Activated T-cell treated with anti-CD3 and anti-CD28 coated beads, Interleukin-2, amount 50 U/mL, for 1 hour (primary cell): ENCODE results near the gene FAM222B.

Experiments used
- DNase-seq: peaks from one replicate; pipeline ENCODE4 v3.0.0-alpha.2; 2020

The FAM222B gene

DNA sequence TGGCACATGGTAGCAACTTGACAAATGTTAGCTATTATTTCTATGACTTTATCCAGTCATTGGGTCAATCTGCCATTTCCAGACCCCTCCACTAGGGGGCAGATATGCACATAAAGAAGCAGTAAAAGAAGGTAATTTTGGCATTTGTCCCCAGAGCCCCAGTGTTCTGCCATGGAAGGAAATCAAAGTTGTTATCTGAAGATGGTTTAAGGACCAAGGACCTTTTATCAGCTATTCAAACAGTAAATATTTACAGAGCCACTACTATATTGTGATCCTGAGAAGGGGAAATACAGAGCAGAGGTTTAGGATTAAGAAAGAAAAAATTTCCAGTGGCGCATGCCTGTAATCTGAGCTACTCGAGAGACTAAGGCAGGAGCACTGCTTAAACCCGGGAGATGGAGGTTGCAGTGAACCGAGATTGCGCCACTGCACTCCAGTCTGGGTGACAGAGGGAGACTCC, 78.8 kb downstream of the FAM222B start:
- peak; percentile 70 for DNase-seq

DNA sequence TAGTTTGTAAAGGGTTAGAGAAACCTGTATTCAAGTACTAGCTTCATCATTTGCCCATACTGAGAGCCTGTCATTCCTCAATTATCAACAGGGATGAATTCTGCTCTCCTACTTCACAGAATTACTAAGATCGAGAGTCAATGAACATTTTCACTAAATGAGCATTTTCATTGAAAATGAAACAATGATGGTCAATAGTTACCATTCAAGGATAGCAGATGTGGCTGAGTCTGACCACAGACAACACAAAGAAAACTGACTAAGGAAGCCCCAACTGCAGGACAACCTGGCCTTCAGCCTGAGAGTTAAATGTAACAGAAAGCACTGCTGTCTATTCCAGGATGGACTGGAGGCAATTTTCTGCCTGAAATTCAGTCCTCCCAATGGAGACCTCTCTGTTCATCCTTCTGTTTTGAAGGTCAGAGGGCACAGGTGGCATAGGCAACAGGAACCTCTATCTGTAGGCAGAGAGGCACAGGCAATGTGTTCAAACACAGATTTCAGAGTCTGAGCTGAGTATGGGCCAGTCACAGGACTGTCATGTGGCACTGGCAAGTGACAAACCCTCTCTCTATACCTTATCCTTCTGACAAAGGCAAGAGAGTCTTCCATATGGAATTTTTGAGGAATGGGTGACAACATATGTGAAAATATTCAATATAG, 79.3 kb downstream of the FAM222B start:
- DNase-seq: no peak

DNA sequence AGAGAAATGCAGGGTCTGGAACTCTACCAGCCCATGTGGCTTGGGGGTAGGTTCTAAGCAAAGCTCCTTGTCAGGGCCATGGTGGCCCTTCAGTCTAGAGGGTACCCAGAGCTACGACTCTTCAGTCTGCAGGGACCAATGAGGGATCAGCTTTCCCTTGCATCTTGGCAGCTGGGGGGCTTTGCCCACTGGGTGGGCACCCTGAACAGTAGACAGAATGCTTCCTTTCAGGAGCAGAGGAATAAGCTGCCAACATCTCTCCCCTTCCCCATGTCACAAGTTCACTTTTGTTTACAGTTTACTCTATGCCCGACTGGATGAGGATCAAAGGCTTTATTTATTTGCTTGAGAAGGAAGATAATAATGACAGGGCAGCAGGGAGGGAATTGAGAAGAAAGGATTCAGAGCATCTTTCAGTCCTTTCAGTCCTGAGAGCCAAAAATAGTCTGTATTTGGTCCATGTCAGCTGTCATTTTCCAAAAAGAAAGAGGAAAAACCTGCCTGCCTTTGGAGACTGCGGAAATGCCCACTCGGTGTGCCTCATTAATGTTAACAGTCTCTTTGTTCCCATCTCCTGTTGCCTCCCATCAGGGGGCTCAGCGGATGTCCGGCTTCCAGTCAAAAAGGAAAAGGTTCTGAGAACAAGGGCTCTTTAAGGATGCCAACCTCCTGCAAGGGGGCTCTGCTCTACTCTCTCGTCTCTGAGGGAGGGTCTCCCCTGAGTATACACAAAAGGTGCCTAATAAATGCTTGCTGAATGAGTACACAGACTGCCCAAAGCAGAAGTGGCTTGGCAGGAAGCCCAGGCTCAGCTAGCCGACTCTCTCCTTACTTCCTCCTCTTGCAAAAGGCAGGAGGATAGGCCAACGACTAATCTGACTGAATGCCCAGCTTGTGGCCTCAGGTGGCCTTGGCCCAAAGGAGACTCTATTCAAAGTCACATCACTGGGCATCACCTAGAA, 81.7 kb downstream of the FAM222B start:
- DNase-seq: no peak

DNA sequence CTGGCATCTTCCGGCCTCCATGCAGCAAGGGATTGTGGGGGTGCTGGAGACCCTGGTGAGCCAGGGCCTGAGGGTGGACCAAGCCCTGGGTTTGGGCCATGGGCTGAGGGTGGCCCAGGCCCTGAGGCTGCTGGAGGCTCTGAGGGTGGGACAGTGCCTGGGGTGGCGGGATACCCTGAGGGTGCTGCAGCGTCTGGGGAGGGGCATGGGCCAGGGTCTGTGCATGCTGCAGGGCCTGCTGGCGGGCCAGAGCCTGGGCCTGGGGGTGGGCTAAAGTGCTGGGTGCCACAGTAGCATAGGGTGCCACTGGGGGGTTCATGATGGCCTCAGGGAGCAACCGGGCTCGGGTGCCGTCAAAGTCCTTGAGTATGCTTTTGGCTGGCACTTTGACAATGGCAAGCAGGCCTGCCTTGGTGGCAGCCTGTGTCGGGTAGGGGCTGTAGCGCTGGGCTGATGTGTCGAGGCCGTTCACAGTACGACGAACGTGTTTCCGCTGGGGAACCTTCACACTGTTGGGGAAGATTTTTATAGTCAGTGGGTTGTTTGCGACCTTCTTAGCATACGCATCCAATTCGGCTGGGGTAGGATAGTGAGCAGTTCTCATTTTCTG, 83.2 kb downstream of the FAM222B start:
- DNase-seq: no peak

DNA sequence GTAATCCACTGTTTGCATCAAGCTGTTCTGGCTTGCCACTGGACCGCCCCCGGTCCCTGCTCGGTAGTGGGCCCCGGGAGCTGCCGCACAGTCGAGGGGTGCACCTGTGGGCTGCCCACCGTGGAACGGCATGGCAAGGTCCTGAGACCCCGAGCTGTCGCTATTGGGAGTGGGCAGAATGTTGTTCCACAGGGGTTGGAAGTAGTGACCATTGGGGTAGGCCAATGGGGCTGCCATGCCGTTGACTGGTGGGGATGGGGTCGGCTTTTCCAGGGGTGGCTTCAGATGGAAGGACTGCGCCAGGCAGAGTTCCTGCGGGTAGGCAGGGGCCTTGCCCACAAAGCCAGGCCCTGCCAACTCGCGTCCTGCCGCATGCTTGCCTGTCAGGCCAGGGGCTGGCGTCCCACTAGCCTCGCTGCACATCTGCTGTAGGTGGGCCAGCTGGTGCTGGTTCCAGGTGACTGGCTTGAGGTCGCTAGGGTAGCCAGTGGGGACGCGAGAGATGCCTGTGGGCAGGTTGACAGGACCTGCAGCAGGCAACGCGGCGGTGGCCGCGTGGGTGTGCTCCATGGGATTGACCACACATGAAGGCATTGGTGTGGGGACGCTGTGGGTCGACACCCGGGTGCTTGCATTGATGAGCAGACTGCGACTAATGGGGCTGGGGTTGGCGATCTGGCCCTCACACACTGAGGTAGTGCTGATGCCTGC, 84.0 kb downstream of the FAM222B start:
- no peak for DNase-seq

DNA sequence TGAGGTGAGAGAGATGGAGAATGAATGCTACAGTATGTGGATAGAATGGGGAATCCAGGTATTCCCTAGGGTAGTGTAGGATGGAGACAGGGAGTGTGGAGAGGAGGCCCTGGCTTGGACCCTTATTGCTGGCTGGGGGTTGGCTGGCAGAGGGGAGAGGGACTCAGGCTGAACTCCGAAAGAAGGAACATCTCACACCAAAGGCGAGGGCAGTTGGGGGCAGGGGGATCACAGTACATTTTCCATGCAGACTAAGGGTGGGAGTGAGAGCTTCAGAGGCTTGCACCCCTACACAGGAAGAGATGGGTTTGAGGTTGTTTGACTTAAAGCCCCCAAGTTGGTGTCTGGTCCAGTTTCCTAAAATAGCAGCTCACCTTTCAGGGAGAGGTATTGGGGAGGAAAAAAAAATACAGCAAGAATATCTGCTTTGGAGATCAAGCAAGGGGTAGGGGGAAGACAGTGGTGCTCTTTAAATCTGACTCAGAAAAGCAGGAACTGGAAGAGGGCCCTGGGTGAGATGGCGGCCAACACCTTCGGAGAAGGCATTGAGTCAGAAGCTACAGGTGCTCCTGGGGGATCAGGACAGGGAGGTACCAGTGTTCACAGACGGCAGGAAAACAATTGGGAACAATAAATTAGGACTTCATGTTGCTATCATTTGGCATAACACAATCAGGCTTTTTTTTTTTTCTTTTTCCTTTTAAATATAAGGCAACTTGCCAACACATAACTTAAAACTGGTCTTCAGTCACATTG, 86.4 kb downstream of the FAM222B start:
- DNase-seq: no peak

DNA sequence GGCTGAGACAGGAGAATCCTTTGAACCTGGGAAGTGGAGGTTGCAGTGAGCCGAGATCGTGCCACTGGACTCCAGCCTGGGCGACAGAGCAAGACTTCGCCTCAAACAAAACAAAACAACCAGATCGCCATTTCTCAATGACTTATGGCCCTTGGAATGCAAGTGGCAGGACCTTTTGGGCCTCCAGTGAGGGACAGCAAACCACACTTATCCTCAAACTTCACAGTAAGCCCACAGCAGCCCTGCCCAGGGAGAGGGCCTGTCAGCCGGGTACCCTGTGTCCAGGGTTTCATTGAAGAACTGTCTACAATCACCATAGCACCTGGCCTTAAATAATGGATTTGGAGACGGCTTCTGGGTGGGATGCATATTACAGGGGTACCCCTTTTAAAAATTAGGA, 87.1 kb downstream of the FAM222B start:
- no peak for DNase-seq

DNA sequence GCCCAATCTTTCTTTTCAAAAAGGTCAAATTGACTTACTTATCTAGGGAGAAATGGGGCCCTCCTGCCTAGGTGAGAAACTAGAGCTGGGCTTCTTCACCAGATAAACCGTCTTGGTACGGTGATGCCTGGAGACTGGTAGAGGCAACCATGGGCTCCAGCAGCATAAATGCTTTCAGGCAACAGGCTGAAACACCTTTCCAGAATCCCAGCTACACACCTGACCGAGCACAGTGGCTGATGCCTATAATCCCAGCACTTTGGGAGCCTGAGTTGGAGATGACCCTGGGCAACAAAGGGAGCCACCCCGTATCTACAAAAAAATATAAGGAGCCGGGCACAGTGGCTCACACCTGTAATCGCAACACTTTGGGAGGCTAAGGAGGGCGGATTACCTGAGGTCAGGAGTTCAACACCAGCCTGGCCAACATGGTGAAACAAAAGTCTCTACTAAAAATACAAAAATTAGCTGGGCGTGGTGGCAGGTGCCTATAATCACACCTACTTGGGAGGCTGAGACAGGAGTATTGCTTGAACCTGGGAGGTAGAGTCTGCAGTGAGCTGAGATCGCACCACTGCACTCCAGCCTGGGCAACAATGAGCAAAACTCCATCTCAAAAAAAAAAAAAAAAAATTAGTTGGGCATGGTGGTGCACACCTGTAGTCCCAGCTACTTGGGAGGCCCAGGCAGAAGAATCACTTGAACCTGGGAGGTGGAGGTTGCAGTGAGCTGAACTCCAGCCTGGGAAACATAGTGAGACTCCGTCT, 90.8 kb downstream of the FAM222B start:
- peak; percentile 9 for DNase-seq

DNA sequence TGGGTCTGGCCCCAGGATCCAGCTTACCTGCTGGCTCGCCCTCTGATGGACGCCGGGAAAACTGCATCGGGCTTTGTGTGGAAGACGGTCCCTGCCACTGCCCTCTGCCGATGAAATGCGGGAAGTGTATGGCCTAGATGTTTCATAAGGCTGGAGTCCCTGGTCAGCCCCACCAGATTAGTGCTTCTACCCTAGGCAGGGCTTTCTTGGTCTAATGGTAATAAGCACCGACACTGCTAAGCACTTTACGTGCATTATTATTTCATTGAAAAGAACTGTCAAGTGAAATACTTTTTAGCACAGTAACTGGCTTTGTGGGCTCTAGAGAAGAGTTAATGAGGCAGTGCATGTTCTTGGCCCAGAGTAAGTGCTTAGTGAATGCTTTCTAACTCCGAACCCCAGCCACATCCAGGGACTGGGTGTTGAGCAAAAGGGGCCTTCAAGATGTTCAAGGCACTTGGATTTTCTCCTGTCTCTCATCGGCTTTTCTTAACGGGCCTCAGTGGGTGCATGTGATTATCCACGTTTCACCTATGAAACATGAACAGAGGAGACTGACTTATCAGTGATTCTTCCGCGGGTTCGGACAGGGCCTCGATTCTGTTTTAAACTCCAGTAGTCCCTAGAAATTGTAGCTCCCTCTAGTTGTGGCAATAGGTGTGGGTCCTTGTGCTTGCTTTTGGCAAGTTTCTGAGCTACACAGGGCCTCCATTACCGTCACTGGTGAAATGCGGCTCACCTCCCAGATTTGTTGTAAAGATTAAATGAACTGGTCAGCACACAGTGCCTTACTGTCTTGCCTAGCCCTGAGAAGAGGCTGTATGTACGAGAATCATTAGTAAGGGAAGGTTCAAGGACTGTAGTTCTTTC, 92.2 kb downstream of the FAM222B start:
- peak; percentile 88 for DNase-seq

DNA sequence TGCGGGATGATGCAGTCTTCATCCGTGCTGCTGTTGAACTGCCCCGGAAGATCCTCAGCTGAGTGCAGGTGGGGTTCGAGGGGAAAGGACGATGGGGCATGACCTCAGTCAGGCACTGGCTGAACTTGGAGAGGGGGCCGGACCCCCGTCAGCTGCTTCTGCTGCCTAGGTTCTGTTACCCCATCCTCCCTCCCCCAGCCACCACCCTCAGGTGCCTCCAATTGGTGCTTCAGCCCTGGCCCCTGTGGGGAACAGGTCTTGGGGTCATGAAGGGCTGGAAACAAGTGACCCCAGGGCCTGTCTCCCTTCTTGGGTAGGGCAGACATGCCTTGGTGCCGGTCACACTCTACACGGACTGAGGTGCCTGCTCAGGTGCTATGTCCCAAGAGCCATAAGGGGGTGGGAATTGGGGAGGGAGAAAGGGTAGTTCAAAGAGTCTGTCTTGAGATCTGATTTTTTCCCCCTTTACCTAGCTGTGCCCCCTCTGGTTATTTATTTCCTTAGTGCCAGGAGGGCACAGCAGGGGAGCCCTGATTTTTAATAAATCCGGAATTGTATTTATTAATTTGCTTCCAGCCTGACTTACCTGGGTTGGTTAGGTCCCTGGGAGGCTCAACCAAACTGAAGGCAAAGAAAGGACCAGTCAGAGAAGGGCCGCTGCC, 92.9 kb downstream of the FAM222B start:
- no peak for DNase-seq

DNA sequence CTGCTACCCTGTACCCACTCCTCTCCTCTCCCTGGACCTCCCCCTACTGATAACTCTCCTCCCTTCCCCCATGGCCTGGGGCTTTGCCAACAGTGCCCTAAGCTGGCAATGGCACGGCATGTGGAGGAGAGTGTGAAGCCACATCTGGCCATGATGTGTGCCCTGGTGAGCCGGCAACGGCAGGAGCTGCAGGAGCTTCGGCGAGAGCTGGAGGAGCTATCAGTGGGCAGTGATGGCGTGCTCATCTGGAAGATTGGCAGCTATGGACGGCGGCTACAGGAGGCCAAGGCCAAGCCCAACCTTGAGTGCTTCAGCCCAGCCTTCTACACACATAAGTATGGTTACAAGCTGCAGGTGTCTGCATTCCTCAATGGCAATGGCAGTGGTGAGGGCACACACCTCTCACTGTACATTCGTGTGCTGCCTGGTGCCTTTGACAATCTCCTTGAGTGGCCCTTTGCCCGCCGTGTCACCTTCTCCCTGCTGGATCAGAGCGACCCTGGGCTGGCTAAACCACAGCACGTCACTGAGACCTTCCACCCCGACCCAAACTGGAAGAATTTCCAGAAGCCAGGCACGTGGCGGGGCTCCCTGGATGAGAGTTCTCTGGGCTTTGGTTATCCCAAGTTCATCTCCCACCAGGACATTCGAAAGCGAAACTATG, 93.6 kb downstream of the FAM222B start:
- peak; percentile 21 for DNase-seq

DNA sequence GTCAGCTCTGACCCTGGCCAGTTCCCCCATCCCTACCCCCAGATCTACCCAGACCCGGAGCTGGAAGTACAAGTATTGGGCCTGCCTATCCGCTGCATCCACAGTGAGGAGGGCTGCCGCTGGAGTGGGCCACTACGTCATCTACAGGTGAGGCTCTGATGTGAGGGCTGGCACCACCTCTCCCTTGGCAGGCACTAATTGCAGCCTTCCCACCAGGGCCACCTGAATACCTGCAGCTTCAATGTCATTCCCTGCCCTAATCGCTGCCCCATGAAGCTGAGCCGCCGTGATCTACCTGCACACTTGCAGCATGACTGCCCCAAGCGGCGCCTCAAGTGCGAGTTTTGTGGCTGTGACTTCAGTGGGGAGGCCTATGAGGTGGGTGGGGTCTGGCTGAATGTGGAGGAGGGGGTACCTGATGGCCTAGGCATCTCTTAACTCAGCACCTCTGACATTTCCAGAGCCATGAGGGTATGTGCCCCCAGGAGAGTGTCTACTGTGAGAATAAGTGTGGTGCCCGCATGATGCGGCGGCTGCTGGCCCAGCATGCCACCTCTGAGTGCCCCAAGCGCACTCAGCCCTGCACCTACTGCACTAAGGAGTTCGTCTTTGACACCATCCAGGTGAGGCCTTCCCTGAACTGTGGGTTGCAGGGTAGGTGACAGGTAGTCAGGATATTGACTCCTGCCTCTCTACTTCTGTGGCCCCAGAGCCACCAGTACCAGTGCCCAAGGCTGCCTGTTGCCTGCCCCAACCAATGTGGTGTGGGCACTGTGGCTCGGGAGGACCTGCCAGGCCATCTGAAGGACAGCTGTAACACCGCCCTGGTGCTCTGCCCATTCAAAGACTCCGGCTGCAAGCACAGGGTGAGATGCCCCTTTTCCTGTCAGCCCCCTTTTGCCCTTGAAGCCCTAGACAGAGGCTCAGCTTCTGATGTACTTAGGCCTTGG, 94.5 kb downstream of the FAM222B start:
- peak; percentile 16 for DNase-seq

DNA sequence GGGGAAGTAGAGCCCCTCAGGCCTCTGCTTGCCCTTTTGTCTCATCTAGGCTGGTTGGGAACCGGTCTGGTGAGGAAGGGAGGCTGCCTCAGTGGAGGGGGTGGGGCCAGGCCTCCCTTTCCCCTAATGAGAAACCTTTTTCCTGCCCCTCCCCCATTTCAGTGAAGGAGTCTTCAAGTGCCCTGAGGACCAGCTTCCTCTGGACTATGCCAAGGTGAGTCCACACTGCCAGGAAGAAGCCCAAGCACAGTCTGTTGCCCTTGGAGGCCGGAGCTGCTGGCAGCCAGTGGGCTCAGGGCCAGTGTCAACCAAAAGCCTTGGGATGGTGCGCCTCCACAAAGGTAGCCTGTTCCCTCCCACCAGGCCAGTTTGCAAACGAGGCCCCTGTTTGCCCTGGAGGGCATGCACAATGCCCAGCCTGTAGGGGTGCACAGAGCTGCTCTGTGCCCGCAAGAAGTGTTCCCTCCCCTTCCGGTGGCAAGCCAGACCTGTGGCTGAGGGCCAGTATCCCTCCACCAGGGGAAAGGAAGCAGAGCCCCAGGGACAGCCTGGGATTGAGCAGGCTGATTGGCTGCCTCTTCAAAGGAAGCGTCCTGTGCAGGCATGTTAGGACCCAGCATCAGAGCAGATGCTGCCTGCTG, 95.4 kb downstream of the FAM222B start:
- DNase-seq: peak; percentile 20

DNA sequence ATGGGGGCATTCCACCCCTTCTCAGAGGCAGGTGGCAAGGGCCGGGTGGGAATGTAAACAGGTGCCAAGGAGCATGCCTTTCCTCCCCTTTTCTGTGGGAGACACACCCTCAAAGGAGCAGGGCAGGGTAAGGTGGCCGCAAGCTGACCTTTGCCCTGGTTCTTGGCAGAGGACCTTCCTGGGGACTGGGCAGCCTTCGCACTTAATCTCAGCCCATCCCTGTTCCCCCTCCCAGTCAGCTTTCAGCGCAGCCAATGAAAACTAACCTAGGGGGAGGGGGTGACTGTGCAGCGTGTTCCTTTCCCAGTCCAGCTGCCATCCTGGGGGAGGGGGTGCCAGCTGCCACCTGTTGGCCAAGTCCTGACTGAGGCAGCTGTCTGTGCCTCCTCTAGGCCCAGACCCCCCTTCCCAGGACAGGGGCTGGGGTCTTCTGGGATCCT, 96.0 kb downstream of the FAM222B start:
- DNase-seq: no peak

DNA sequence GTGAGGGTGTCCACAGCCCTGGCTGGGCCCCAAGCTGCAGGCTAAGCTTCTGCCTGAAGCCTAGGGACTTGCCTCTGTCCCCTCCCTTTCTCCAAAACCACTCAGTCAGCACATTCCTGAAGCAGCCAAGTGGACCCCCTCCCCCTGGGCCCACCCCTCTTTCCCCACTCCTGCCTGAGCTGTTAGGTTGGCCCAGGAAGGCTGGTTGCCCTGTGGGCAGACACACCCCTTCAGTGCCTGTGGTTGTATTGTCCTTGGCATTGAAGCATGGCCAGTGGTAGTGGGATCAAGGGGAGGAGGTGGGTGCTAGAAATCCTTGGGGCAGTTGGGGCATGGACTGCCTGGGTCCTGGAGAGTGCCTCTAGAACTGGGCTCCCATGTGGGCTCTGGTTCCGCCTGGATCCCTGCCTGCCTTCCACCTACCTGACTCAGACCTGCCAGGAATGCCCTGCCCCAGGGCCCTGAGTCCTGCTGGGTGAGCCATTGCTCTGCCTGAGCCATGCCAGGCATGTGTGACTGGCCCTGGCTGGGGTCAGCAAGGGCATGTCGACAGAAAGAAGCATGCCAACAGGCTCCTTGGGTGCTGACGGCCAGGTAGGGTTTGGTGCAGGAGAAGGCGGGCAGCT, 96.7 kb downstream of the FAM222B start:
- peak; percentile 24 for DNase-seq

DNA sequence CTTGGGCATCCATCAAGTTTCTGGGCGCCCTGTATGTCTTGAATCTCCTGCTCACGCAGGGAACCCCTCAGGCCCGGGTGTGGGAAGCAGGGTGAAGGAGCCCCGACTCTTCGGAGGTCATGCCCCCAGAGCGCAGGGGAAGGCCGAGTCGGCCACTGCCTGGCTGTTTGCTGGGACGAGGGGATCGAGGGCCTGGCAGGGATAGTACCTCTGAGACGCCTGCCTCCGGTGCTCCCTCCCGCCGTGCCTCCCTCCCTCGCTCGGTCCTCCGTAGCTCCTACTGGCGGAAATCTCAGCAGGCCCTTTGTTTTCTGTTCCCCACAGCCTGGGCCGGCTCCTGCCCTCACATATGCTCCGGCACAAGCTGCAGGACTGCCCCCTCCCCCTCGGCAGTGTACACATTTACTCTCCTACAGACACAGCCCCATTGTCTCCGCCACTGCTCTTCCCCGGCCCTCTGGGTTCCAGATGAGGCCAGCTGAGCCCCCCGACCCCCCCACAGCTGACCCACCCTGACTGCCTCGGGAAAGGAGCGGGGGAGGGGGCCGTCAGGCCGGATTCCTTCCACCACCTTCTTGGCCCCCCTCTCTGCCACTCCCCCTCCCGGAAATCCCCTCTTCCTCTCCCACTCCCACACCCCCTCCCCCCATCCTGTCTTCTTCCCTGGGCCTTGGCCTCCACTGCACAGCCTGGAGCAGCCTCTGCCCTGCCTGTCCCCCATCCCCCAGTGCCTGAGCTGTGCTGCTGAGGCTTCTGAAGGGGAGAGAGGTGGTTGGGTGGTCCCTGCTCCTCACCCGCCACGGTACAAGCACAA, 97.4 kb downstream of the FAM222B start:
- peak; percentile 53 for DNase-seq
